ENCODE measurements around the gene C6orf52. TPM values are rescaled to one million over a fixed set of nuclear protein-coding genes. Genes with fewer than 3 reads are reported as not detected.
"Not testable (repeated sequence)": the region's sequence is repeated elsewhere in the genome, so short reads cannot be mapped to it uniquely, and the experiment has no call there.

The C6orf52 gene
- total and polyA plus RNA-seq, 4 donors: 0.33 to 0.71 (median 0.50) TPM; not detected in 1

DNA sequence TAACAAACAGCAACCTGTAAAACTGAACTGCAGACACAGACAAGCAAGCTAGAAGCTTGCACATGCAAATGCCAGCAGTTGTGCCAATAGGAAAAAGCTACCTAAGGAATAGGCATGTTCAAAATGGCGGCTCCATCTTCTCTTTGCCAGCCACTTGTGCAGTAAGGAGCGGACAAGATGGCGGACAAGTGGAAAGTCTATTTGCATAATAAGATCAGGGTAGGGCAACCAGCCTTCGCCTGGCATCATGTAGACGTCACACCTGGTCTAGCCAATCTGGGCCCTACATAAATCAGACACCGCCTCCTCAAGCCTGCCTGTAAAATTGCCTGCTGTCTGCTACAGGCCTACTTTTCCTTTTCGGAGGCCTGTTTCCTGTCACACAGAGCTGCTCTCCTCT is 18.0 kb downstream of the C6orf52 start:
- WGBS: 96% methylated on average over 7 of the region's 7 CpGs
- Histone ChIP-seq H3K9me3 (ENCODE audit: control insufficient read depth in 4 of 4, low read length in 3 of 4) (no peaks in the 10 kb centered on the region), H3K9ac (ENCODE audit: low read depth in 1 of 2, low read length in 2 of 2) (no peak overlapping the region), H3K27me3 (ENCODE audit: control insufficient read depth in 4 of 4, insufficient read depth in 4 of 4, low read length in 3 of 4) (no peaks in the 10 kb centered on the region), H3K36me3 (ENCODE audit: control insufficient read depth in 4 of 4, insufficient read depth in 3 of 4, low read depth in 1 of 4, low read length in 3 of 4) (no peaks in the 10 kb centered on the region), H3K4me3 (ENCODE audit: low read depth in 1 of 3, low read length in 3 of 3) (no peak overlapping the region), H3K27ac (ENCODE audit: low read depth in 1 of 2, low read length in 2 of 2) (no peak overlapping the region), H3K4me1 (ENCODE audit: control insufficient read depth in 4 of 4, insufficient read depth in 4 of 4, low read length in 3 of 4) (no peaks in the 10 kb centered on the region)
- DNase-seq (ENCODE audit: low spot score): no peak
- no peak for TF ChIP-seq TAF1 (conservative IDR thresholded peaks at IDR 0.05)
- TF ChIP-seq JUND (IDR thresholded peaks at IDR 0.05): no peak
- TF ChIP-seq, protein P1, sequence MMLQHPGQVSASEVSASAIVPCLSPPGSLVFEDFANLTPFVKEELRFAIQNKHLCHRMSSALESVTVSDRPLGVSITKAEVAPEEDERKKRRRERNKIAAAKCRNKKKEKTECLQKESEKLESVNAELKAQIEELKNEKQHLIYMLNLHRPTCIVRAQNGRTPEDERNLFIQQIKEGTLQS (IDR thresholded peaks at IDR 0.05): no peak
- TF ChIP-seq, protein P2, sequence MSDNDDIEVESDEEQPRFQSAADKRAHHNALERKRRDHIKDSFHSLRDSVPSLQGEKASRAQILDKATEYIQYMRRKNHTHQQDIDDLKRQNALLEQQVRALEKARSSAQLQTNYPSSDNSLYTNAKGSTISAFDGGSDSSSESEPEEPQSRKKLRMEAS (IDR thresholded peaks at IDR 0.05): no peak
- TF ChIP-seq HNF4A (conservative IDR thresholded peaks at IDR 0.05): no peak
- no peak for TF ChIP-seq SP1 (IDR thresholded peaks at IDR 0.05)
- TF ChIP-seq HNF4G (IDR thresholded peaks at IDR 0.05): no peak

- peaks cover 0 to 6% (median 0%) of the 10 kb centered on the region in 4 donors for H3K9me3 ChIP-seq (ENCODE audit: control insufficient read depth in 4 of 4, low read length in 3 of 4)
- no peaks in the 10 kb centered on the region for H3K4me1 ChIP-seq (ENCODE audit: control insufficient read depth in 4 of 4, insufficient read depth in 4 of 4, low read length in 3 of 4)
- H3K27ac ChIP-seq (ENCODE audit: low read depth in 1 of 2, low read length in 2 of 2): no peak overlapping the region
- H3K27me3 ChIP-seq (ENCODE audit: control insufficient read depth in 4 of 4, insufficient read depth in 4 of 4, low read length in 3 of 4): no peaks in the 10 kb centered on the region
- no peaks in the 10 kb centered on the region for H3K36me3 ChIP-seq (ENCODE audit: control insufficient read depth in 4 of 4, insufficient read depth in 3 of 4, low read depth in 1 of 4, low read length in 3 of 4)
- TF ChIP-seq FOXA2 (IDR thresholded peaks at IDR 0.05) (no peak), JUND (IDR thresholded peaks at IDR 0.05) (no peak)
- TF ChIP-seq, protein P2 (IDR thresholded peaks at IDR 0.05): no peak
- H3K9ac ChIP-seq (ENCODE audit: low read depth in 1 of 2, low read length in 2 of 2): no peak overlapping the region
- WGBS: 77% methylated on average over 6 of the region's 6 CpGs
- H3K4me3 ChIP-seq (ENCODE audit: low read depth in 1 of 3, low read length in 3 of 3): no peak overlapping the region
- no peak for DNase-seq (ENCODE audit: low spot score)
Observed at GRCh38 chr6:10668126-10668917, 26.1 kb downstream of the C6orf52 start.

GRCh38 chr6:10665595-10665994 is 28.8 kb downstream of the C6orf52 start:
- not testable (repeated sequence) for H3K4me3 ChIP-seq (ENCODE audit: low read depth in 1 of 3, low read length in 3 of 3); H3K4me1 ChIP-seq (ENCODE audit: control insufficient read depth in 4 of 4, insufficient read depth in 4 of 4, low read length in 3 of 4); H3K27me3 ChIP-seq (ENCODE audit: control insufficient read depth in 4 of 4, insufficient read depth in 4 of 4, low read length in 3 of 4); H3K9me3 ChIP-seq (ENCODE audit: control insufficient read depth in 4 of 4, low read length in 3 of 4); DNase-seq (ENCODE audit: low spot score); H3K27ac ChIP-seq (ENCODE audit: low read depth in 1 of 2, low read length in 2 of 2); H3K36me3 ChIP-seq (ENCODE audit: control insufficient read depth in 4 of 4, insufficient read depth in 3 of 4, low read depth in 1 of 4, low read length in 3 of 4); H3K9ac ChIP-seq (ENCODE audit: low read depth in 1 of 2, low read length in 2 of 2)
- 57% methylated on average over 1 of the region's 1 CpG for WGBS

- Histone ChIP-seq H3K27ac (ENCODE audit: low read depth in 1 of 2, low read length in 2 of 2) (no peak overlapping the region), H3K4me1 (ENCODE audit: control insufficient read depth in 4 of 4, insufficient read depth in 4 of 4, low read length in 3 of 4) (no peaks in the 10 kb centered on the region), H3K36me3 (ENCODE audit: control insufficient read depth in 4 of 4, insufficient read depth in 3 of 4, low read depth in 1 of 4, low read length in 3 of 4) (no peaks in the 10 kb centered on the region), H3K27me3 (ENCODE audit: control insufficient read depth in 4 of 4, insufficient read depth in 4 of 4, low read length in 3 of 4) (no peaks in the 10 kb centered on the region), H3K4me3 (ENCODE audit: low read depth in 1 of 3, low read length in 3 of 3) (no peak overlapping the region), H3K9me3 (ENCODE audit: control insufficient read depth in 4 of 4, low read length in 3 of 4) (peaks cover 0 to 6% (median 0%) of the 10 kb centered on the region in 4 donors), H3K9ac (ENCODE audit: low read depth in 1 of 2, low read length in 2 of 2) (no peak overlapping the region)
- TF ChIP-seq RXRA (IDR thresholded peaks at IDR 0.05): no peak
- TF ChIP-seq, protein P3, sequence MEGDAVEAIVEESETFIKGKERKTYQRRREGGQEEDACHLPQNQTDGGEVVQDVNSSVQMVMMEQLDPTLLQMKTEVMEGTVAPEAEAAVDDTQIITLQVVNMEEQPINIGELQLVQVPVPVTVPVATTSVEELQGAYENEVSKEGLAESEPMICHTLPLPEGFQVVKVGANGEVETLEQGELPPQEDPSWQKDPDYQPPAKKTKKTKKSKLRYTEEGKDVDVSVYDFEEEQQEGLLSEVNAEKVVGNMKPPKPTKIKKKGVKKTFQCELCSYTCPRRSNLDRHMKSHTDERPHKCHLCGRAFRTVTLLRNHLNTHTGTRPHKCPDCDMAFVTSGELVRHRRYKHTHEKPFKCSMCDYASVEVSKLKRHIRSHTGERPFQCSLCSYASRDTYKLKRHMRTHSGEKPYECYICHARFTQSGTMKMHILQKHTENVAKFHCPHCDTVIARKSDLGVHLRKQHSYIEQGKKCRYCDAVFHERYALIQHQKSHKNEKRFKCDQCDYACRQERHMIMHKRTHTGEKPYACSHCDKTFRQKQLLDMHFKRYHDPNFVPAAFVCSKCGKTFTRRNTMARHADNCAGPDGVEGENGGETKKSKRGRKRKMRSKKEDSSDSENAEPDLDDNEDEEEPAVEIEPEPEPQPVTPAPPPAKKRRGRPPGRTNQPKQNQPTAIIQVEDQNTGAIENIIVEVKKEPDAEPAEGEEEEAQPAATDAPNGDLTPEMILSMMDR (IDR thresholded peaks at IDR 0.05; ENCODE audit: low read depth, low read length, missing input control): no peak
- TF ChIP-seq EGR1 (IDR thresholded peaks at IDR 0.05; ENCODE audit: low read depth in 2 of 2): no peak
- no peak for TF ChIP-seq YY1 (IDR thresholded peaks at IDR 0.05)
- TF ChIP-seq JUND (IDR thresholded peaks at IDR 0.05): no peak
- no peak for TF ChIP-seq FOXA1 (IDR thresholded peaks at IDR 0.05)
- no peak for TF ChIP-seq SP1 (IDR thresholded peaks at IDR 0.05)
- TF ChIP-seq NR2F2 (IDR thresholded peaks at IDR 0.05): no peak
- TF ChIP-seq, protein P1 (IDR thresholded peaks at IDR 0.05): no peak
- TF ChIP-seq TAF1 (conservative IDR thresholded peaks at IDR 0.05): no peak
- no peak for TF ChIP-seq FOXA2 (IDR thresholded peaks at IDR 0.05)
- TF ChIP-seq, protein P4, sequence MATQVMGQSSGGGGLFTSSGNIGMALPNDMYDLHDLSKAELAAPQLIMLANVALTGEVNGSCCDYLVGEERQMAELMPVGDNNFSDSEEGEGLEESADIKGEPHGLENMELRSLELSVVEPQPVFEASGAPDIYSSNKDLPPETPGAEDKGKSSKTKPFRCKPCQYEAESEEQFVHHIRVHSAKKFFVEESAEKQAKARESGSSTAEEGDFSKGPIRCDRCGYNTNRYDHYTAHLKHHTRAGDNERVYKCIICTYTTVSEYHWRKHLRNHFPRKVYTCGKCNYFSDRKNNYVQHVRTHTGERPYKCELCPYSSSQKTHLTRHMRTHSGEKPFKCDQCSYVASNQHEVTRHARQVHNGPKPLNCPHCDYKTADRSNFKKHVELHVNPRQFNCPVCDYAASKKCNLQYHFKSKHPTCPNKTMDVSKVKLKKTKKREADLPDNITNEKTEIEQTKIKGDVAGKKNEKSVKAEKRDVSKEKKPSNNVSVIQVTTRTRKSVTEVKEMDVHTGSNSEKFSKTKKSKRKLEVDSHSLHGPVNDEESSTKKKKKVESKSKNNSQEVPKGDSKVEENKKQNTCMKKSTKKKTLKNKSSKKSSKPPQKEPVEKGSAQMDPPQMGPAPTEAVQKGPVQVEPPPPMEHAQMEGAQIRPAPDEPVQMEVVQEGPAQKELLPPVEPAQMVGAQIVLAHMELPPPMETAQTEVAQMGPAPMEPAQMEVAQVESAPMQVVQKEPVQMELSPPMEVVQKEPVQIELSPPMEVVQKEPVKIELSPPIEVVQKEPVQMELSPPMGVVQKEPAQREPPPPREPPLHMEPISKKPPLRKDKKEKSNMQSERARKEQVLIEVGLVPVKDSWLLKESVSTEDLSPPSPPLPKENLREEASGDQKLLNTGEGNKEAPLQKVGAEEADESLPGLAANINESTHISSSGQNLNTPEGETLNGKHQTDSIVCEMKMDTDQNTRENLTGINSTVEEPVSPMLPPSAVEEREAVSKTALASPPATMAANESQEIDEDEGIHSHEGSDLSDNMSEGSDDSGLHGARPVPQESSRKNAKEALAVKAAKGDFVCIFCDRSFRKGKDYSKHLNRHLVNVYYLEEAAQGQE (IDR thresholded peaks at IDR 0.05): no peak
- no peak for TF ChIP-seq RAD21 (IDR thresholded peaks at IDR 0.05)
- no peak for TF ChIP-seq HNF4A (conservative IDR thresholded peaks at IDR 0.05)
- no peak for DNase-seq (ENCODE audit: low spot score)
- WGBS: 84% methylated on average over 2 of the region's 2 CpGs
Observed at GRCh38 chr6:10662742-10663141, 31.7 kb downstream of the C6orf52 start.
